ENCODE results near the gene SNAPC4.
"Not testable (repeated sequence)": the region's sequence is repeated elsewhere in the genome, so short reads cannot be mapped to it uniquely, and the experiment has no call there.

Gene SNAPC4

DNA sequence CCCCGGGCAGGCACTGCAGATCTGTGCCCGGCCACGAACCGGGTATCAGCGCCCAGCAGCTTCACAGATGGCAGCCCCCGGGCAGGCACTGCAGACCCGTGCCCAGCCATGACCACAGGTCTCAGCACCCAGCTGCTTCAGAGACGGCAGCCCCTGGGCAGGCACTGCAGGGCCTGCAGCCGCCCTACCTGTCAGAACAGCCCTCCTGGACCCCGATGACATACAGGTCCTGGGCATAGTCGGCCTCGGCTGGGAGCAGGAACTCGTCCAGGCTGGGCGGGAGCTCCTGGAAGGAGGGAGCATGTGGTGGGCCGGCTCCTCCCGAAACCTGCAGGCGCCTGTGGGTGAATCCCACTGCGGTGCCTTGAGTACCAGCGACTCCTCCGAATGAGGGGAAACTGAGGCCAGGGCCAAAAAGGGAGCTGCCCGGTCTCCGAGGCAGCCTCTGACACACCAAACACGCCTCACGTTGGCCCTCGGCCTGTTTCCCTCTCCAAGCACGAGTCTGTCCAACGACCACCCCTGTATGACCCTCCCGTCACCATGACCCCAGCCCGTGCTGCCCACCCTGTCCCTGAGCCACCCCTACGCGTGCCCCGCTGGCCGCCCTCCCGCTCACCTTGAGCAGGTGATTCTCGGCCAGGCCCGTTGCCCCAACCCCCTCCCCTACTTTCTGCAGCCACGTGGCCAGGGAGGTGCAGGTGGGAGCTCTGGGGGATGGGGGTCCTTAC lies 34.0 kb upstream of the SNAPC4 start:
- no peak for DNase-seq (ENCODE audit: low spot score)

GRCh38 chr9:136433043-136433715 lies 33.2 kb upstream of the SNAPC4 start:
- no peak for DNase-seq (ENCODE audit: low spot score)

DNA sequence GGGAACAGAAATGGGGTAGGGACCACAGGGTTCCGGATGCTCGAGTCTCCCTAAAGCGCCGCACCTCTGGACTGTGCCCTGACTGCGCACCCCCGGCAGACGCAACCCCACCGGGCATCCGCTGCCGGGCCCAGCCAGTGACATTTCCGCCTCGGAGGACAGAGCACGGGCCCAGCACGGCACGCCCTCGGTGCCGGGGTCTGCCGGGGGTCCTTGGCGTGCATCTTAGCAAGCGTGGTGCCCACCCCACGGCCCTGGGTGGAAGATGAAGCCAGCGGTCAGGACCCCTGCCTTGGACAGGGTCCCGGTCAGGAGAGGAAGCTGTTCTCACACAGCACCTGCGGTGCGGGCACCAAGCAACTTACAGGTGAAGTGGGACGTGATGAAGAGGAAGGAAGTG lies 32.6 kb upstream of the SNAPC4 start:
- no peak for DNase-seq (ENCODE audit: low spot score)

DNA sequence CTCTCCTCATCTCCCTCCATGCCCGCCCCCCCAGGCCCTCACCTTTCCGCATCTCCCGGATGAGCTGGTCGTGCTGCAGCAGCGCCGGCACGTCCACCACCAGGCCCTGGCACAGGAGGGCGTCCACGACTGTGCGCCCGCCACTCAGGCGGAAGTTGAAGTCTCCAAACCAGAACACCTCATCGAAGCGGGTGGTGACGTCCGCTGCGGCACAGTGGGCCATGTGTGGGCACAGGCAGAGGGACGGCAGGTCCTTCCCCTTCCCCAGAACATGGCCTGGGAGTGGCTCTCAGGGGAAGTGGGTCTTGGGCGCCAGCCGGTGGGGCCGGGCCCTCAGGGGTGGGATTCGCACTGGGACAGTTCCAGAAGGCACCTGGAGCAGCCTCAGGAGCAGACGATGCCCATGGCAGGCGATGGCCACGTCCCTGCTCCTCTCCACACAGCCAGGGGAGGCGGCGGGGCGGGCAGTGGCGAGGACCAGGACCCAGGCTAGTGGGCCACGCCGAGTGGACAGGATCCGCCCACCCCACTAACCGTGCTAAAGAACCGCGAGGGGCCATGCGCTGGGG lies 31.9 kb upstream of the SNAPC4 start:
- DNase-seq (ENCODE audit: low spot score), result no peak

DNA sequence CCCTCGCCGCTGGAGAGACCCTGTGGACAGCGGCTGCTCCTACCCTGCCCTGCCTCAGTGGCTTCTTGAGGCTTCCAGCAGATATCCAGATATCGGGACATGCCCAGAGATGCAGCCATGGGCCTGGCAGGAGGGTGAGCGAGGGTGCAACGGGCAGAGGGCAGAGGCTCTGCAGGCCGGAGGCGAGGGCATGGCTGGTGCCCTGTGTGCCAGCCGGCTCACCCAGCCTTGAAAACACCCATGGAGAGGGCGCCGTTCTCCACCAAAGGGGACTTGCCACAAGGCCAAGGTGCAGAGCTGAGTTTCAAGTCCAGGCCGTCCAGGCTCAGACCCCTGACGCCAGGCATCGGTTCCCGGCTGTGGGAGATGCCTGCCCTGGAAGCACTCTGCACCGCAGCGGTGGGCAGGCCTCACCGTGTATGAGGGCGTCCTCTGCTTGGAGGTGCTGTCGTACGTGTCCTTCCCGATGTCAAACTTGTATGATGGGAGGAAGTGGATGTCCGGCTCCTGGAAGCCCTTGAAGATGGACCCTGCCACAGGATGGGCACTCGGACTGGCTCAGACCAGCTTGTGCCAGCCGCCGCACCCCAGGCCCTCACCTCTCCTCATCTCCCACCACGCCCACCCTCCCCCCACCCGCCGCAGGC lies 30.7 kb upstream of the SNAPC4 start:
- no peak for DNase-seq (ENCODE audit: low spot score)

- no peak for DNase-seq (ENCODE audit: low spot score)
Observed at GRCh38 chr9:136429683-136430491, 29.9 kb upstream of the SNAPC4 start.

GRCh38 chr9:136429075-136429628 lies 29.2 kb upstream of the SNAPC4 start:
- no peak for DNase-seq (ENCODE audit: low spot score)

- DNase-seq (ENCODE audit: low spot score), result no peak
Observed at GRCh38 chr9:136426787-136427186, 26.8 kb upstream of the SNAPC4 start.

DNA sequence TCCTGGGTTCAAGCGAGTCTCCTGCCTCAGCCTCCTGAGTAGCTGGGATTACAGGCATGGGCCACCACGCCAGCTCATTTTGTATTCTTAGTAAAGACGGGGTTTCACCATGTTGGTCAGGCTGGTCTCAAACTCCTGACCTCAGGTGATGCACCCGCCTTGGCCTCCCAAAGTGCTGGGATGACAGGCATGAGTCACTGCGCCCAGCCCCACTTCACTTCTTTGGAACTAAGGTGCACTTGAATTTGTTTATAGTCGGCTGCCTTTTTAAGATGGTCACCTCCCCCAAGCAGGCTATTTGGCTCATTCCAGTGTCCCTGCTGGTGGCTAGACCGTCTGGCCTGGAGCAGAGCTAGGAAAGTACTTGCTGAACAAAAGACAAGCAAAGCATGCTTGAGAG lies 25.4 kb upstream of the SNAPC4 start:
- DNase-seq (ENCODE audit: low spot score), result not testable (repeated sequence)

GRCh38 chr9:136424750-136425362 lies 24.9 kb upstream of the SNAPC4 start:
- no peak for DNase-seq (ENCODE audit: low spot score)

- DNase-seq (ENCODE audit: low spot score), result no peak
Observed at GRCh38 chr9:136423432-136424146, 23.6 kb upstream of the SNAPC4 start.

GRCh38 chr9:136422876-136423275 lies 22.9 kb upstream of the SNAPC4 start:
- DNase-seq (ENCODE audit: low spot score), result no peak

GRCh38 chr9:136421791-136422190 lies 21.8 kb upstream of the SNAPC4 start:
- DNase-seq (ENCODE audit: low spot score), result no peak

GRCh38 chr9:136419092-136419420 lies 19.1 kb upstream of the SNAPC4 start:
- no peak for DNase-seq (ENCODE audit: low spot score)

- DNase-seq (ENCODE audit: low spot score), result no peak
Observed at GRCh38 chr9:136418182-136419091, 18.5 kb upstream of the SNAPC4 start.

DNA sequence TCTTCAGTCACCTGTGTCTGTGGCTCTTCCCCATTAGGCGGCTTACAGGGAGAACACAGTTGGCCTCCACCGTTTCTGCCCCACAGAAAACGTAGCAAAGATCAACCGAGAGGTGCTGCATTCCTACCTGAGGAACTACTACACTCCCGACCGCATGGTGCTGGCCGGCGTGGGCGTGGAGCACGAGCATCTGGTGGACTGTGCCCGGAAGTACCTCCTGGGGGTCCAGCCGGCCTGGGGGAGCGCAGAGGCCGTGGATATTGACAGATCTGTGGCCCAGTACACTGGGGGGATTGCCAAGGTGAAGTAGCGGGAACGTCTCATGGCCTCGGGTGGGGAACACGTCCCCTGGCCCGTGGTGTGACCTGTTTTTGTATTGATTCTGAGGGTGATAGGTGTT lies 16.9 kb upstream of the SNAPC4 start:
- DNase-seq (ENCODE audit: low spot score), result no peak

GRCh38 chr9:136416427-136416826 lies 16.5 kb upstream of the SNAPC4 start:
- no peak for DNase-seq (ENCODE audit: low spot score)

DNA sequence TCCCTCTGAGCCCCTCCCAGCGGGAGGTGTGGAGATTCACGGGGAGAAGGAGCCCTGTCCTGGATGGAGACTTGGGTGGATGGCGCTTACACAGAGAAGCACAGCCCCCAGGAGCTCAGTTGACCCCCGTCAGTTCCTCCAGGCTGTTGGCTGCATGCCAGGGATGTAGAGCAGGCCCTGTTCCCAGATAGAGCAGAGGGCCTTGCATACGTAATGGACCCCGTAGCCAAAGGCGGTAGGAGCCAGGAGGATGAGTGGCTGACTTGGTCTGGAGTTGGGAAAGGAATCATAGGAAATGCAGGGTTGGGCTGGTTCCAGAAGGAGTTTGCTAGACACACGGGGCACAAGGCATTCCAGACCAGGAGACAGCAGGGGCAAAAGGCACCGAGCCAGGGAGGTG lies 13.0 kb upstream of the SNAPC4 start:
- DNase-seq (ENCODE audit: low spot score), result no peak

GRCh38 chr9:136411378-136411777 lies 11.4 kb upstream of the SNAPC4 start:
- no peak for DNase-seq (ENCODE audit: low spot score)
